RWPE2 (cell line): ENCODE data around the gene TMEM252.

ENCODE experiments used
- ATAC-seq: fragments of 200-7000 bp; cut with Tn5 transposase; 3 replicates; pipeline ENCODE4 v1.9.1; 2021; ENCODE audit warnings: low read depth
- DNase-seq: peaks from one replicate; pipeline ENCODE4 v3.0.0-alpha.2; 2020; ENCODE audit warnings: low spot score
- H3K27ac ChIP-seq: fragments of 450-650 bp; 2 replicates; pipeline ENCODE4 v1.5.1; 2017; ENCODE audit warnings: mild to moderate bottlenecking; ENCODE audit not compliant: poor library complexity, severe bottlenecking
- H3K27me3 ChIP-seq: fragments of 250-450 bp; sonication (Bioruptor Pico); 2 replicates; pipeline ENCODE4 v1.5.1; 2021; ENCODE audit warnings: mild to moderate bottlenecking, moderate library complexity; ENCODE audit not compliant: insufficient read depth, poor library complexity, severe bottlenecking
- H3K36me3 ChIP-seq: fragments of 250-450 bp; sonication (Bioruptor Pico); 2 replicates; pipeline ENCODE4 v1.5.1; 2020; ENCODE audit warnings: low read depth, mild to moderate bottlenecking, moderate library complexity
- H3K4me1 ChIP-seq: fragments of 250-450 bp; sonication (Bioruptor Pico); 2 replicates; pipeline ENCODE4 v1.5.1; 2021; ENCODE audit warnings: mild to moderate bottlenecking, moderate library complexity; ENCODE audit not compliant: insufficient read depth, poor library complexity, severe bottlenecking
- H3K4me3 ChIP-seq: fragments of 250-450 bp; sonication (Bioruptor Pico); 2 replicates; pipeline ENCODE4 v1.5.1; 2021; ENCODE audit warnings: mild to moderate bottlenecking, moderate library complexity; ENCODE audit not compliant: severe bottlenecking
- H3K9me3 ChIP-seq: fragments of 250-450 bp; sonication (Bioruptor Pico); 2 replicates; pipeline ENCODE4 v1.5.1; 2021; ENCODE audit warnings: mild to moderate bottlenecking, moderate library complexity; ENCODE audit not compliant: severe bottlenecking
- CTCF ChIP-seq: fragments of 450-650 bp; IDR thresholded peaks from one replicate; pipeline ENCODE4 v1.5.1; 2017; ENCODE audit warnings: mild to moderate bottlenecking, moderate library complexity; ENCODE audit not compliant: poor library complexity, severe bottlenecking

TMEM252 gene

GRCh38 chr9:68500457-68501381 lies 40.0 kb downstream of the TMEM252 start:
- Histone ChIP-seq H3K9me3 (no peaks in the 10 kb centered on the region), H3K27me3 (no peaks in the 10 kb centered on the region), H3K4me3 (no peak overlapping the region), H3K4me1 (no peaks in the 10 kb centered on the region), H3K36me3 (no peaks in the 10 kb centered on the region), H3K27ac (no peak overlapping the region)
- DNase-seq (no peak), ATAC-seq (peak; percentile 76)
- TF ChIP-seq CTCF: no peak

GRCh38 chr9:68498816-68499215 lies 41.9 kb downstream of the TMEM252 start:
- H3K27ac ChIP-seq: no peak overlapping the region
- no peak for ATAC-seq

GRCh38 chr9:68497629-68498028 lies 43.1 kb downstream of the TMEM252 start:
- H3K27me3 ChIP-seq: peaks cover 4% of the 10 kb centered on the region
- no peak overlapping the region for H3K27ac ChIP-seq
- DNase-seq (no peak), ATAC-seq (no peak)
- no peak for TF ChIP-seq CTCF
- H3K4me1 ChIP-seq: no peaks in the 10 kb centered on the region
- H3K4me3 ChIP-seq: no peak overlapping the region
- H3K9me3 ChIP-seq: no peaks in the 10 kb centered on the region
- no peaks in the 10 kb centered on the region for H3K36me3 ChIP-seq

More at GRCh38 chr9:68498816-68499215, 41.9 kb downstream of the TMEM252 start:
- Histone ChIP-seq H3K36me3 (no peaks in the 10 kb centered on the region), H3K4me3 (no peak overlapping the region), H3K9me3 (no peaks in the 10 kb centered on the region), H3K27me3 (no peaks in the 10 kb centered on the region), H3K4me1 (no peaks in the 10 kb centered on the region)
- no peak for DNase-seq
- no peak for TF ChIP-seq CTCF

- no peak overlapping the region for H3K27ac ChIP-seq
- no peaks in the 10 kb centered on the region for H3K9me3 ChIP-seq
- TF ChIP-seq CTCF: no peak
- no peaks in the 10 kb centered on the region for H3K4me1 ChIP-seq
- no peaks in the 10 kb centered on the region for H3K36me3 ChIP-seq
- no peak for DNase-seq
- H3K4me3 ChIP-seq: no peak overlapping the region
- no peak for ATAC-seq
- peaks cover 5% of the 10 kb centered on the region for H3K27me3 ChIP-seq
Measured at GRCh38 chr9:68496356-68496755, 44.3 kb downstream of the TMEM252 start.

GRCh38 chr9:68495247-68495646 lies 45.4 kb downstream of the TMEM252 start:
- no peak overlapping the region for H3K27ac ChIP-seq
- DNase-seq (no peak), ATAC-seq (no peak)
- no peak overlapping the region for H3K4me3 ChIP-seq
- H3K27me3 ChIP-seq: peaks cover 15% of the 10 kb centered on the region
- no peaks in the 10 kb centered on the region for H3K4me1 ChIP-seq
- no peaks in the 10 kb centered on the region for H3K9me3 ChIP-seq
- TF ChIP-seq CTCF: no peak
- H3K36me3 ChIP-seq: no peaks in the 10 kb centered on the region
